NOMO-1 treated with dmso at 0.1 percent for 144 hours (cell line): ENCODE measurements around the gene PROSER3.

Source experiments
- DNase-seq: peaks from one replicate; lab custom pipeline; 2025; ENCODE audit not compliant: unreplicated experiment; lab: John Stamatoyannopoulos, UW

The PROSER3 gene

GRCh38 chr19:35757749-35758608 lies at the start of gene PROSER3:
TSS of gene PROSER3 (plus strand) at chr19:35758176. CDS start at chr19:35758216, 40 bp downstream.
- DNase-seq = peak; percentile 98

- no peak for DNase-seq
These were observed 49.6 kb upstream of the PROSER3 start for GRCh38 chr19:35708391-35708790.

GRCh38 chr19:35710784-35711723 lies 46.9 kb upstream of the PROSER3 start:
- no peak for DNase-seq

GRCh38 chr19:35712567-35713505 lies 45.1 kb upstream of the PROSER3 start:
- no peak for DNase-seq

- DNase-seq = no peak
These were observed 44.5 kb upstream of the PROSER3 start for GRCh38 chr19:35713506-35713850.

- no peak for DNase-seq
These were observed 44.0 kb upstream of the PROSER3 start for GRCh38 chr19:35713904-35714495.

- no peak for DNase-seq
These were observed 43.2 kb upstream of the PROSER3 start for GRCh38 chr19:35714601-35715354.

- DNase-seq = no peak
These were observed 42.6 kb upstream of the PROSER3 start for GRCh38 chr19:35715355-35715809.

- no peak for DNase-seq
These were observed 41.8 kb upstream of the PROSER3 start for GRCh38 chr19:35715981-35716800.

- DNase-seq = peak; percentile 96
These were observed 40.9 kb upstream of the PROSER3 start for GRCh38 chr19:35716801-35717664.

GRCh38 chr19:35717665-35718344 lies 40.2 kb upstream of the PROSER3 start, which contains the start of gene KMT2B:
TSS of gene KMT2B (plus strand) at chr19:35718003. CDS start at chr19:35718019, 16 bp downstream.
- DNase-seq = no peak

GRCh38 chr19:35718345-35719041 lies 39.5 kb upstream of the PROSER3 start:
- no peak for DNase-seq

GRCh38 chr19:35719402-35720162 lies 38.4 kb upstream of the PROSER3 start:
- no peak for DNase-seq

- no peak for DNase-seq
These were observed 37.8 kb upstream of the PROSER3 start for GRCh38 chr19:35720163-35720524.

- no peak for DNase-seq
These were observed 37.3 kb upstream of the PROSER3 start for GRCh38 chr19:35720648-35721047.

GRCh38 chr19:35721374-35721773 lies 36.6 kb upstream of the PROSER3 start:
- no peak for DNase-seq
